SH-SY5Y (cell line): ENCODE data around the gene INPP5B.

Source experiments
- GATA2 ChIP-seq: IDR thresholded peaks from 2 replicates; pipeline ENCODE4 v1.6.1; 2011; ENCODE audit warnings: mild to moderate bottlenecking, low read depth, low read length
- GATA3 ChIP-seq: IDR thresholded peaks from 2 replicates; pipeline ENCODE4 v1.6.1; 2011; ENCODE audit warnings: low read depth, mild to moderate bottlenecking, low read length, moderate library complexity

DNA sequence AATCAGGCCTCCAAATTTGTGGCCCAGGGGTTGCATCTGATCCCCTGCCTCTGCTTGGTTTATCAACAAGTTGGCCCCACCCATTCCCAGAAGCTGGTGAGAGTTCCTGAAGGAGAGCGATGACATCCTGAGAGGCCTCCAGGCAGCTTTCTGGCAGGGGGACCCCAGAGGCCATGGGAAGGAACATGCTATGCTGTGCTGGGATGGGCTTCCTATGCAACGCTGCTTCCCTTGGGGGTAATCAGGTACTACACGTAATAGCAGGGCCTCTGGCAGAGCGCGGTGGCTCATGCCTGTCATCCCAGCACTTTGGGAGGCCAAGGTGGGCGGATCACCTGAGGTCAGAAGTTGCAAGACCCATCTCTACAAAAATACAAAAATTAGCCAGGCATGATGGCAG, 79.1 kb downstream of the INPP5B start:
- TF ChIP-seq GATA2 = no peak
- no peak for TF ChIP-seq GATA3
